Left colon (tissue), 2 donors: ENCODE measurements around the gene BTN2A1. TPM values are rescaled to one million over a fixed set of nuclear protein-coding genes. Genes with fewer than 3 reads are reported as not detected.
A peak's percentile ranks its signal among the peaks of the same experiment; 100 is the strongest.
"Not testable (repeated sequence)": the region's sequence is repeated elsewhere in the genome, so short reads cannot be mapped to it uniquely, and the experiment has no call there.

Source experiments
- ATAC-seq: fragments of 200-7000 bp; cut with Tn5 transposase; one replicate; pipeline ENCODE4 v1.9.1; 2020; ENCODE audit warnings: mild to moderate bottlenecking, moderate library complexity
- DNase-seq, 2 donors: peaks; one replicate each; pipeline ENCODE4 v3.0.0-alpha.2; 2020
- intact Hi-C, 2 donors: fragments of 100-400 bp; cut with DNase I in 1 of 2; cut with micrococcal nuclease in 1 of 2; formaldehyde crosslinking; loops; one replicate each; pipeline versions ENCODE4 v1.11.2 to v1.14.0; 2022; cut with DNase I, micrococcal nuclease
- total RNA-seq, 2 donors: library from RNA; stranded (reverse); fragmentation: NEBNext Ultra II Directional; extraction: Animal tissue kit (Norgen Biotek cat#: 25700); gene quantifications; one replicate each; pipeline ENCODE4 v1.2.1, GENCODE V29; 2021
- donor health status: DM: no; HTN: no; CAD: no.
- donor health status: DM: yes; HTN: yes; CAD: no.

The BTN2A1 gene
- total RNA-seq, 2 donors from 2014 or later: 19.8 to 25.7 TPM

DNA sequence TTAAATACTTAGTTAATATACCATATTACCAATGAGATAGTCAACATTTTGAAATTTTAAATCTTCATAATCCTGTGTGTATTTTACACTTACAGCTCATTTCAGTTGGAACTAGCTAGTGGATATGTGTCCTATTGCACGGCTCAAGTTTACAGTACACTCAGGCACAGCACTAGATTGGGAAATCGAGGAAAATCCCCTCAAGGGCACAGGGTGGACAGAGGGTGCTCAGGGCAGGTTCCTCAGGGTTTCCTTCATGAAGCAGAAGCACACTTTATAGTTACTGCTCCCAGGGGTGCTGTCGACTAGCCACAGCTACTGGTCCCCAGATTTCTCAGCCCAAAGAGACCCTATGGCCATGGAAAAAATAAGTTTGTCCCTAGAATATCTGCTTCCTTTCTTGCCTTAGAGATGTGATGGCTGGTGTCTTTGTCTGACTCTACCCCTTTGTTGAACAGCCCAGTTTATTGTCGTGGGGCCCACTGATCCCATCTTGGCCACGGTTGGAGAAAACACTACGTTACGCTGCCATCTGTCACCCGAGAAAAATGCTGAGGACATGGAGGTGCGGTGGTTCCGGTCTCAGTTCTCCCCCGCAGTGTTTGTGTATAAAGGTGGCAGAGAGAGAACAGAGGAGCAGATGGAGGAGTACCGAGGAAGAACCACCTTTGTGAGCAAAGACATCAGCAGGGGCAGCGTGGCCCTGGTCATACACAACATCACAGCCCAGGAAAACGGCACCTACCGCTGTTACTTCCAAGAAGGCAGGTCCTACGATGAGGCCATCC lies 1.5 kb downstream of the BTN2A1 start:
- no peak for DNase-seq

GRCh38 chr6:26461353-26461752 lies 3.6 kb downstream of the BTN2A1 start:
- DNase-seq, intact Hi-C loops, ATAC-seq: not testable (repeated sequence)

More for the DNA sequence above, 1.5 kb downstream of the BTN2A1 start:
- ATAC-seq: no peak
- intact Hi-C loops: no loop called here

DNA sequence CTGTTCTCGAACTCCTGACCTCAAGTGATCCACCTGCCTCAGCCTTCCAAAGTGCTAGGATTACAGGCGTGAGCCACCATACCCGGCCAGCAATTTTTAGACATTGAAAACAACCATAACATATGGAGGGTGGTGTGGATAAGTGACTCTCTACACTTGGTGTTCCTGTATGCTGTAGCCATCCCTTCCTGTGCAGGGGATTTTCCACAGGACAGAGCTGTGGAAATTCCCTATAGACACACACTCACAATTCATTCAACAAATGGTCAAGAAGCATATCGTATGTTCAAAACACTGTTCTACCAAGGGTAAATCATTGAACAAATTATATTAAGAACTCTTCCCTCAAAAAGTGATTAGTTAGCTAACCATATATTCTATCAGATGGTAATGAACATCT lies 6.3 kb downstream of the BTN2A1 start:
- intact Hi-C loops: no loop called here
- ATAC-seq: no peak
- DNase-seq: no peak

- ATAC-seq (no peak), DNase-seq (no peak)
- intact Hi-C loops: no loop called here
Measured at GRCh38 chr6:26464416-26465131, 6.8 kb downstream of the BTN2A1 start.

DNA sequence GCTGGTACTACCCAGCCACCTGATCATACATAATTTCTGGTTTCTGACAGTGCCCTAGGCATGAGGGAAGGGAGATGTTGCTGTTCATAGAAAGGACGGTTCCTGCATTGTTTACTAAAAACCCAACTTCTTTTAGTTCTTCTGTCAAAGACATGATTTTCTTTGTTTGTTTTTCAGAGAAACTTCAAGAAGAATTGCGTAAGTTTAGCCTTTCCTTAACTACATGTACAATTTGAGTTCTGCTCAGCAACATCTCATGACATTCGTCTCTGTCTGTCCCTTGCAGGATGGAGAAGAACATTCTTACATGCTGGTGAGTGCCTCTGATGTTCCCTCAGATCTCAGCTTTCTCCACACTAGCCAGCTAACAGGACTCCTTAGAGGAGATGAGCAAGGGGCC lies 8.0 kb downstream of the BTN2A1 start:
- no peak for DNase-seq
- intact Hi-C loops: no loop called here
- no peak for ATAC-seq

DNA sequence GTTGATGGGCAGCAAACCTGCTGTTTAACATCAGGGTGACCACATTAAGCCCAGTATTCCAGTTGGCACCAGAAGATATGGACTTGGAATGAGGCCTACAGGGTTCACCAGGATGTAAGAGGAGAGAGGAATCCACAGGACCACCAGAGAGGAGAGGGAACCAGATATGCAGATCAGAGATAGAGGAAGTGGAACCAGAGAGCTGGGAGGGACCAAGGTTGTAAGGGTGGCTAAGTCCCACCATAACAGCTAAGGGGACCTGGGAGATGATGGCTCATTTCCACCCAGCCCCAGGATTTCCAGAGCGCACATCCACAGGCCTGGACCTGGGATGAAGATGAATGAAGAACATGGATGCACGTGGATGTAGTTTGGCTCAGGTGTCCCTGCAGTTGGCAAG lies 11.1 kb downstream of the BTN2A1 start:
- ATAC-seq: no peak
- intact Hi-C loops: no loop called here
- DNase-seq: no peak

DNA sequence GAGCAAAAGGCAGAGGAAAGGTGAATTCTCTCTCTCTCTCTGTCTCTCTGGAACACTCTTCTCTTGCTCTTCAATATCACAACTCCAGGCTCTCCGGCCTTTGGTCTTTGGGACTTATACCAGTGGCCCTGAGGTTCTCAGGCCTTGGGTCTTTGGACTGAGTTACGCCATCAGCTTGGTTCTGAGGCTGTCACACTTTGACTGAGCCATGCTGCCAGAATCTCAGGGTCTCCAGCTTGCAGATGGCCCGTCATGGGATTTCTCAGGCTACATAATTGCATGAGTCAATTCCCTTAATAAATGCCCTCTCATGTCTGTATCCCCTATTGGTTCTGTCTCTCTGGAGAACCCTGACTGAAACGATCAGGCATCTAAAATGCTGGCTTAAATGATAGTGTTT lies 12.9 kb downstream of the BTN2A1 start:
- intact Hi-C loops: no loop called here
- no peak for DNase-seq
- ATAC-seq: no peak

DNA sequence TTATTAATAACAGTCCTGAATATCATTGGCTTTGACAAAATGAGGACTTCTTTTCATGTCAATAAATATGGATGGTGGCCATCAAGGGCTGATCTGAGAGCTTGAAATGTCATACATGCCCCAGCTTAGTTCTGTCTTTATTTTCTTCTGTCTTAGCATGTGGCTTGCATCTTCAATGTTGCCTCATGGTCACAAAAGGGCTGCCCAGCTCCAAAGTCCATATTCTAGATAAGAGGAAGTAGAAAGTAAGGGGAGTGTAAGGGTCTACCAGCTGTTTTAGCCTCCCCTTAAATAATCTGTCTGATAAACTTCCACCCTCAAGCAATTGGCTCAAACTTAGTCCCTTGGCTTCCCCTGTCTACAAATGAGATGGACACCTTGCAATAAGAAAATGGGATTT lies 14.2 kb downstream of the BTN2A1 start:
- DNase-seq (no peak), ATAC-seq (no peak)
- intact Hi-C loops: no loop called here

GRCh38 chr6:26472549-26473290 lies 15.0 kb downstream of the BTN2A1 start:
- DNase-seq (no peak), ATAC-seq (no peak)
- intact Hi-C loops: no loop called here

GRCh38 chr6:26473429-26473757 lies 15.6 kb downstream of the BTN2A1 start:
- intact Hi-C loops: no loop called here
- no peak for ATAC-seq
- no peak for DNase-seq

- peak; percentile 92 for ATAC-seq
- intact Hi-C loops: no loop called here
Measured at GRCh38 chr6:26473758-26474438, 16.1 kb downstream of the BTN2A1 start.

DNA sequence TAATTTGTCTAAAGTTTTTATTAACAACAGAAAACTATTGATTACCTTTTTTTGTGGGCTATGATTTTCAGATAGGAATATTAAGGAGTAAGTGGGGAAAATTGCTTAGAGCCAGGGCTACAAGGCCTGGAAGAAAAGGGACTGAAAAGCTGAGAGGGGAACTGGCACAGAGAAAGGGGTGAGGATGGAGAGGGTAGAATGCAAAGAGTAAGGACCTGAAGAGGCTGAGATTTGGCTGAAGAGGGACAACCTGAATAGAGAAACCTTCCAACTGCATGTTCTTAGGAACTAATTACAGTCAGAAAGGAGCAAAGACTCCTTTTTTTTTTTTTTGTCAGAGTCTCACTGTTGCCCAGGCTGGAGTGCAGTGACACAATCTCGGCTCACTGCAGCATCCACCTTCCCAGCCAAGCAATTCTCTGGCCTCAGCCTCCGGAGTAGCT lies 16.7 kb downstream of the BTN2A1 start:
- DNase-seq (no peak), ATAC-seq (no peak)
- intact Hi-C loops: no loop called here

More at GRCh38 chr6:26473758-26474438, 16.1 kb downstream of the BTN2A1 start:
- peak; percentile 76 to 88 for DNase-seq

- DNase-seq: no peak
- intact Hi-C loops: no loop called here
- no peak for ATAC-seq
Measured at GRCh38 chr6:26475823-26476729, 18.3 kb downstream of the BTN2A1 start.

DNA sequence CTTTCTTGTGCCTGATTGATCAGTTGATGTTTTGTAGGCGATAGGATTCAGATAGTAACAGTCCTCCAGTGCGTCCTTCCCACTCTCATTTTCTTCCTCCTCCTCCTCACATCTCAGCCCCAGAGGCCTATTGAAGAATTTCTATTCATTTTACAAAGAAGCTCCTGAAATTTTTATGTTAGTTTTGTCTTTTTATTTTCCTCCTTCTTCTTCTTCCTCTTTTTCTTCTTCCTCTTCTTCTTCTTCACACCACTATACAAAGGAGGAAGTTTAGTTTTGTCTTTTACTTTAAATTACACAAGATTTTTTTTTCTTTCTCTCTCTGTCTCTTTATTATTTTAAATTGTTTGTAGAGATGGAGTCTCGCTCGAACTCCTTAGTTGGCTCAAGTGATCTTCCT lies 19.1 kb downstream of the BTN2A1 start:
- ATAC-seq (no peak), DNase-seq (no peak)
- intact Hi-C loops: no loop called here

- intact Hi-C loops: no loop called here
- ATAC-seq (no peak), DNase-seq (peak in 1 of 2 donors; percentile 25)
Measured at GRCh38 chr6:26477426-26477825, 19.7 kb downstream of the BTN2A1 start.

DNA sequence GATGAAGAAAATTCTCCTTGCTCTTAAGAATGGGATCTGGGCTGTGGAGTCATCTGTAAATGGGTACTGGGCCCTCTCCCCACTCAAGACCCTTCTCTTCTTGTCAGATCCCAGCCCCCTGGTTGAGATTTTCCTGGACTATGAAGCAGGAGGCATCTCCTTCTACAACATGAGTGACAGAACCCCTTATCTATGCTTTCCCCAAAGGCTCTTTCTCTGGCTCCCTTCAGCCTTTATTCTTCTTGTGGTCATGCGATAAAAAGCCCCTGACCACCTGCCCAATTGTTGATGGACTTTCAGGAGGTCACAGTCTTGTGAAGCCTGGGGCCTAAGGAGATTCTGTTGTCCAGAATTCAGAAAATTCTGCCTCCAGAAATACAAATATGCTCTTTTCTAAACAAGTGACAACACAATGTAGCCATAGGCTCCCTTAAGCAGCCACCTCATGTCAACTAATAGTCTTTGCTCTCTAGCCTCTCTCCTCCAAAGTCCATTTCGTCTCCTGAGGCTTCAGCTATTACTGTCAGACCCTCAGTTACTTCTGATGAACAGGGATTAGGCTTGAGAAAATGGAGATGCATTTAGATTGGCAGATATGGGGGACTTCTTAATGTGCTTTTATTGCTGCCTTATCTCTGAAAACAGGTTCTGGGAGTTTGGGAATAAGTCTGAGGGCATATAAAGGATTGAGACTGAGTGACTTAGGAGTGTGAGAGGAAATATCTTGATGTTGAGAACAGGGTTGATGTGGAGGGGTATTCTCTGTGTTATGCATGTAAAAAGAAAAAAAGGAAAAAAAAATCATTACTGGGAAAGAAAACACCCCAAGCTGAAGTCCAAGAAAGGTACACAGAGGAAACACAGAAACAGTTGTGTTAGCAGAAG lies 20.6 kb downstream of the BTN2A1 start:
- DNase-seq: no peak
- ATAC-seq: no peak
- intact Hi-C loops: no loop called here

GRCh38 chr6:26478985-26479278 lies 21.2 kb downstream of the BTN2A1 start:
- ATAC-seq (no peak), DNase-seq (no peak)
- intact Hi-C loops: no loop called here

- intact Hi-C loops: no loop called here
- no peak for DNase-seq
- no peak for ATAC-seq
Measured at GRCh38 chr6:26482338-26482737, 24.6 kb downstream of the BTN2A1 start.
